Mesenchymal stem cell (in vitro differentiated cells and primary cell): ENCODE data around the gene PRTN3.

Source experiments
- DNase-seq: peaks from one replicate; pipeline ENCODE4 v3.0.0-alpha.2; 2013
- H2AFZ ChIP-seq: one replicate; pipeline ENCODE4 v1.6.1; 2013; ENCODE audit warnings: low read depth, mild to moderate bottlenecking, control low read depth, inconsistent platforms, low read length, moderate library complexity
- H2AK5ac ChIP-seq: 2 replicates; pipeline ENCODE4 v1.6.1; 2013; ENCODE audit warnings: low read length, moderate library complexity, mild to moderate bottlenecking, inconsistent platforms; ENCODE audit not compliant: severe bottlenecking
- H2BK120ac ChIP-seq: one replicate; pipeline ENCODE4 v1.6.1; 2013; ENCODE audit warnings: low read depth, mild to moderate bottlenecking, inconsistent platforms, low read length, moderate library complexity
- H2BK12ac ChIP-seq, 2 experiments: one replicate each; pipeline ENCODE4 v1.6.1; 2013; ENCODE audit warnings: inconsistent platforms in 2 of 2, low read length in 2 of 2, mild to moderate bottlenecking in 2 of 2, moderate library complexity in 2 of 2, control low read depth in 1 of 2
- H2BK15ac ChIP-seq: one replicate; pipeline ENCODE4 v1.6.1; 2013; ENCODE audit warnings: mild to moderate bottlenecking, low read depth, inconsistent platforms; ENCODE audit not compliant: poor library complexity, severe bottlenecking
- H2BK5ac ChIP-seq: 2 replicates; pipeline ENCODE4 v1.6.1; 2013; ENCODE audit warnings: low read depth, mild to moderate bottlenecking, low read length, control low read depth, inconsistent platforms; ENCODE audit not compliant: poor library complexity, severe bottlenecking
- H3K14ac ChIP-seq, 2 experiments: one replicate each; pipeline ENCODE4 v1.6.1; 2013; ENCODE audit warnings: inconsistent platforms in 2 of 2, low read length in 2 of 2, control low read depth in 1 of 2, mild to moderate bottlenecking in 1 of 2, moderate library complexity in 1 of 2
- H3K18ac ChIP-seq, 2 experiments: one replicate each; pipeline ENCODE4 v1.6.1; 2013; ENCODE audit warnings: inconsistent platforms in 2 of 2, low read length in 2 of 2, control low read depth in 1 of 2, low read depth in 1 of 2, mild to moderate bottlenecking in 1 of 2
- H3K23ac ChIP-seq, 2 experiments: one replicate each; pipeline ENCODE4 v1.6.1; 2013; ENCODE audit warnings: inconsistent platforms in 2 of 2, low read length in 2 of 2, mild to moderate bottlenecking in 2 of 2, moderate library complexity in 2 of 2, control low read depth in 1 of 2
- H3K27ac ChIP-seq: 2 replicates; pipeline ENCODE4 v1.5.1; 2013; ENCODE audit warnings: mild to moderate bottlenecking, moderate library complexity, low read length, control low read depth, inconsistent platforms; ENCODE audit not compliant: poor library complexity, severe bottlenecking
- H3K27me3 ChIP-seq, 2 experiments: 2 replicates each; pipeline versions ENCODE4 v1.6.1 to v1.7.0; 2013; ENCODE audit warnings: low read length in 2 of 2, mild to moderate bottlenecking in 2 of 2, moderate library complexity in 2 of 2, control low read depth in 1 of 2, inconsistent platforms in 1 of 2; ENCODE audit not compliant: control insufficient read depth in 1 of 2, insufficient read depth in 1 of 2
- H3K36me3 ChIP-seq, 2 experiments: 2 replicates each; pipeline versions ENCODE4 v1.6.1 to v1.7.0; 2013; ENCODE audit warnings: low read length in 2 of 2, control low read depth in 1 of 2, inconsistent platforms in 1 of 2, low read depth in 1 of 2, mild to moderate bottlenecking in 1 of 2; ENCODE audit not compliant: insufficient read depth in 2 of 2, control insufficient read depth in 1 of 2
- H3K4ac ChIP-seq, 2 experiments: one replicate each; pipeline ENCODE4 v1.6.1; 2013; ENCODE audit warnings: inconsistent platforms in 2 of 2, low read length in 2 of 2, mild to moderate bottlenecking in 2 of 2, moderate library complexity in 2 of 2, control low read depth in 1 of 2, low read depth in 1 of 2
- H3K4me1 ChIP-seq: 2 replicates; pipeline ENCODE4 v1.6.1; 2013; ENCODE audit warnings: low read depth, low read length, control low read depth; ENCODE audit not compliant: control insufficient read depth, insufficient read depth
- H3K4me2 ChIP-seq: 2 replicates; pipeline ENCODE4 v1.6.1; 2013; ENCODE audit warnings: low read length, mild to moderate bottlenecking, inconsistent platforms; ENCODE audit not compliant: poor library complexity, severe bottlenecking
- H3K4me3 ChIP-seq, 2 experiments: 2 replicates each; pipeline versions ENCODE4 v1.5.1 to v1.7.0; 2013; ENCODE audit warnings: low read length in 2 of 2, mild to moderate bottlenecking in 2 of 2, control low read depth in 1 of 2, low read depth in 1 of 2; ENCODE audit not compliant: insufficient read depth in 1 of 2
- H3K79me1 ChIP-seq: replicated peaks from 2 replicates; pipeline ENCODE4 v1.6.1; 2013; ENCODE audit warnings: mild to moderate bottlenecking, control low read depth, low read length, inconsistent platforms; ENCODE audit not compliant: poor library complexity, severe bottlenecking
- H3K9ac ChIP-seq: 2 replicates; pipeline ENCODE4 v1.7.0; 2013; ENCODE audit warnings: mild to moderate bottlenecking, low read length, moderate library complexity
- H3K9me3 ChIP-seq: 2 replicates; pipeline ENCODE4 v1.7.0; 2013; ENCODE audit warnings: mild to moderate bottlenecking, low read length; ENCODE audit not compliant: control insufficient read depth
- H4K8ac ChIP-seq: one replicate; pipeline ENCODE4 v1.6.1; 2013; ENCODE audit warnings: inconsistent platforms, mild to moderate bottlenecking, low read length, moderate library complexity
- H4K91ac ChIP-seq: one replicate; pipeline ENCODE4 v1.6.1; 2013; ENCODE audit warnings: mild to moderate bottlenecking, low read length, inconsistent platforms
- WGBS: methylation state at CpG from one replicate; pipeline ENCODE4 v1.1.7; 2013; ENCODE audit warnings: mixed read lengths; 5-methylcytosine and 5-hydroxymethylcytosine counted together

Gene PRTN3

DNA sequence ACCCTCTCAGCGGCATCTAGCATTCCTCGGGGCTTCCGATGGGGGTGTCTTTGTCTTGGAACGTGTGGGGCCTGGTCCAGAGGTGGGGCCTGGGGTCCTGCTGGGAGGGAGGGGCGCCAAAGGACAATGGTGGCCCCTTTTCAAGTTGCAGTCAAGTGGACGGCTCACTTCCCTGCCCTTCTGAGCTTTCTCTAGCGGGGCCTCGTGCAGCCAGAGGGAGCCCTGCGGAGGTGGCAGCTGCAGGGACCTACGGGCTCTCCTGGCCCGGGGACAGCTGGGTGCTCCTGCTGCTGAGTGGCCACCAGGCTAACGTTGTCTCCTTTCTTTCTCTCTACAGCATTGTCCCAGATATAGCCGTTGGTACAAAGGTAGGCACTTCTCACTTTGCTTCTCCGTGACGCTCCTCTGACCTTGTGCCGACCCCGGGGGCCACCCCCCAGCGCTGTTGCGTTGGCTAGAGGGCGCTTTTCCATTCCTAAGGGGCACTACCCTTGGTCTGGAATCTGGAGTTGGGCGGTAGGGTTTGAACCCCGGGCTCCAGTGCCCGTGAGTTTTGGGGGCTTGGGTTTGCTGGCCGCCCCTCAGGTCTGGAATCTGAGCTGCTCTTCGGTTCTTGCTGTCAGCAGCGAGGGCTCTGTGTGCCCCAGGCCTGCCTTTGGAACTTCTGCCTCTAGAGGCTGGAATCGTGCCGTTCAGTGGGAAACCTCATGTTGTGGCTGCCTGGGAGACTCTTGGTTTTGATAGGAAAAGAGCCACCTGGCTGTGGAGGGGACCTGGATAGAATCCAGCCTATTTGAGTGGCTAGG is 41.5 kb upstream of the PRTN3 start:
- H2AFZ ChIP-seq, result no peak overlapping the region
- no peaks in the 10 kb centered on the region for H3K27me3 ChIP-seq
- H3K4me2 ChIP-seq, result peak overlapping the region; percentile 88
- peak overlapping the region; percentile 92 for H3K27ac ChIP-seq
- H3K23ac ChIP-seq, result peak overlapping the region in 1 of 2 experiments; percentile 74
- no peak overlapping the region for H2BK5ac ChIP-seq
- peaks cover 22 to 54% of the 10 kb centered on the region in 2 experiments for H3K36me3 ChIP-seq
- peaks cover 46% of the 10 kb centered on the region for H3K4me1 ChIP-seq
- no peaks in the 10 kb centered on the region for H3K79me1 ChIP-seq
- peak overlapping the region; percentile 88 to 96 for H3K4me3 ChIP-seq
- peak overlapping the region in 1 of 2 experiments; percentile 66 for H3K14ac ChIP-seq
- H2AK5ac ChIP-seq, result peak overlapping the region; percentile 38
- H2BK120ac ChIP-seq, result no peak overlapping the region
- WGBS, result 17% methylated on average over 28 of the region's 28 CpGs
- peak overlapping the region; percentile 24 to 41 for H3K18ac ChIP-seq
- H4K8ac ChIP-seq, result no peak overlapping the region
- no peak overlapping the region for H4K91ac ChIP-seq
- no peaks in the 10 kb centered on the region for H3K9me3 ChIP-seq
- peak overlapping the region; percentile 96 for H3K9ac ChIP-seq
- H3K4ac ChIP-seq, result peak overlapping the region; percentile 52 to 56
- H2BK15ac ChIP-seq, result no peak overlapping the region
- DNase-seq, result peak; percentile 73
- H2BK12ac ChIP-seq, result no peak overlapping the region

DNA sequence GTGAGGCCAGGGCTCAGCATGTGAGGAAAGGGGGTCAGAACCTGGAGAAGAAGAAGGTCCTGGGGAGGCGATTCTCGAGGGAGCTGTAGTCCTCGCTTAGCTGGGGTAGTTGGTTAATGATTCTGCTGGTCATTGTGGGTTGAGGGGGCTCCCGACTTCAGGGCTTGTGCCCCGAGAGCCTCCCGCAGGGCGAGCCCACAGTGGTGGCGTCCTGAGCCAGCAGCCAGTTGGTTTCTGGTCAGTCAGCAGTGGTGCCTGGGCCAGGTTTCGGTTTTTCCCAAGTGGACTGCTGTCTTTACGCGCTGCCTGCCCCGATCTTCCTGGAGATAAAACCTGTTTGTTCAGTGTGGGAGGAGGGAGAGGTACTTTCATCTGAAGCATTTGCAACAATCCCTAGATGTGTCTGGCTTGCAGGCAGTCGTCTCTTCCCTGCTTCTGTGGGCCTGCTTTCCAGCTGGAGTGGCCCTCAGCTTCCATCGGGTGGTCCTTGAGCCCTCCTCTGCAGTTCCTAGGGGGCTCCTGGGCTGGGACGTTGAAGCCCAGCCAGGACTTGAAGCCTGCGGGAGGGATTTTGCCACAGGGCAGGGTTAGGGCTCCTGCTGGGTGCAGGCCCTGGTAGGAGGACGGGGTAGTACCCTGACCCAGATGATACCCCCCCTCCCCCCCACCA is 40.3 kb upstream of the PRTN3 start:
- DNase-seq, result no peak
- Histone ChIP-seq H3K27me3 (no peaks in the 10 kb centered on the region), H4K8ac (no peak overlapping the region), H2AK5ac (no peak overlapping the region), H4K91ac (no peak overlapping the region), H3K4me3 (peak overlapping the region in 1 of 2 experiments; percentile 96), H3K9me3 (no peaks in the 10 kb centered on the region), H3K18ac (no peak overlapping the region), H3K14ac (peak overlapping the region in 1 of 2 experiments; percentile 7), H2BK5ac (no peak overlapping the region), H3K4me2 (peak overlapping the region; percentile 62), H3K4ac (no peak overlapping the region), H3K23ac (peak overlapping the region; percentile 2 to 65), H3K27ac (peak overlapping the region; percentile 71), H2BK120ac (no peak overlapping the region), H3K36me3 (peaks cover 34 to 66% of the 10 kb centered on the region in 2 experiments), H3K4me1 (peaks cover 51% of the 10 kb centered on the region), H2BK12ac (no peak overlapping the region), H2AFZ (no peak overlapping the region), H3K79me1 (no peaks in the 10 kb centered on the region), H2BK15ac (no peak overlapping the region), H3K9ac (peak overlapping the region; percentile 96)
- WGBS, result 84% methylated on average over 15 of the region's 17 CpGs

DNA sequence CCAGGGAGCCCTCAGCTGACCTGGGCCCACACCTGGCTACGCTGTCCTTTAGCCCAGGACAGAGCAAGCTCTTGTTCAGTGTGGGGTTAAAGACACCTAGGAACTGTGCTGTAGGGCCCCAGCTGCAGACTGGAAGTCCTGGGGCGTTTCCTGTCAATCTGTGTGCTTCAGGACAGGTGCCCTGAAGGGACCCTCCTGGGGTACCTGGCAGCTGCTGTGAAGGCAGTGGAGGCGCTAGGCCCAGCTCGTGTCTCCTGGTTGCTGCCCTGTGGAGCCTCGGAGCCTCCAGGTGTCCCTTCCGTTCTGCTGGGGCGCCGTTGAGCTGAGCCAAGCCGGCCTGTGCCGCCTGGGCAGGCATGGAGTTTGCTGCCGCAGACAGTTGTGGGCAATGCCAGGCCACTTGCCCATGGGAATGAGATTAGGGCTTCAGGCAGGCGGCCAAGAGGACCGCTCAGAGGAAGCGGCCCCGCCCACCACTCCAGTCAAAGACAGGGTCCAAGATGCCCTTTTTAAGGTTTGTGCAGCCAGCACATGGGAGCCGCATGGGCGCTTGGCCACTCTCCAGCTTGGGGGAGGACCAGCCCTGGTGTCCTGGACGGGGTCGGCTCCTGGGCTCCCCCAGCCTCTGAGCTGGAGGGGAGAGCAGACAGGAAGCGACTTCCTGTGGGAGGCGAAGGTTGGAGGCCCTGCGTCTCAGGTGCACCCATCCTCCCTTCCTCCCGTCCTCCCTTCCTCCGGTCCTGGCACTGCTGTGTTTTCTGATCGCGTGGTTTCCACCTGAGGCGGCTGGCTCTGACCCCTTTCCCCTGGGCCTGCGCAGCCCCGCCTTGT is 39.6 kb upstream of the PRTN3 start:
- Histone ChIP-seq H3K27ac (peak overlapping the region; percentile 71), H3K14ac (no peak overlapping the region), H3K18ac (no peak overlapping the region), H3K23ac (no peak overlapping the region), H3K9me3 (no peaks in the 10 kb centered on the region), H3K27me3 (no peaks in the 10 kb centered on the region), H2BK15ac (no peak overlapping the region), H4K91ac (no peak overlapping the region), H3K36me3 (peaks cover 36 to 74% of the 10 kb centered on the region in 2 experiments), H3K79me1 (no peaks in the 10 kb centered on the region), H3K9ac (peak overlapping the region; percentile 96), H2BK12ac (no peak overlapping the region), H2AK5ac (no peak overlapping the region), H2BK5ac (no peak overlapping the region), H3K4me3 (peak overlapping the region in 1 of 2 experiments; percentile 96), H2AFZ (no peak overlapping the region), H3K4ac (no peak overlapping the region), H2BK120ac (no peak overlapping the region), H3K4me1 (peaks cover 48% of the 10 kb centered on the region), H4K8ac (no peak overlapping the region), H3K4me2 (peak overlapping the region; percentile 62)
- WGBS, result 84% methylated on average over 28 of the region's 29 CpGs
- no peak for DNase-seq
